Measurements from ENCODE around the gene VMP1.

VMP1 gene

GRCh38 chr17:59858167-59858816 is 150.8 kb downstream of the VMP1 start:
- Histone ChIP-seq H3K9me3 (no peaks in the 10 kb centered on the region), H3K36me3 (peaks cover 19 to 23% (median 21%) of the 10 kb centered on the region in 3 donors), H3K27me3 (no peaks in the 10 kb centered on the region), H3K4me1 (peaks cover 0 to 23% (median 9%) of the 10 kb centered on the region in 4 donors), H3K27ac (no peak overlapping the region), H3K4me3 (no peak overlapping the region)
- no peak for TF ChIP-seq CTCF (IDR thresholded peaks at IDR 0.05)
- DNase-seq, result no peak
- intact Hi-C loops (cut with DNase I; ENCODE audit: low total_unique reads), result no loop called here

- TF ChIP-seq CTCF (IDR thresholded peaks at IDR 0.05), result no peak
- peak in 1 of 2 donors; percentile 5 for DNase-seq
- no peak overlapping the region for H3K27ac ChIP-seq
Measured at GRCh38 chr17:59858932-59859331, 151.5 kb downstream of the VMP1 start.

GRCh38 chr17:59859444-59860025 is 152.1 kb downstream of the VMP1 start:
- H3K27me3 ChIP-seq, result no peaks in the 10 kb centered on the region
- H3K4me1 ChIP-seq, result peaks cover 0 to 15% (median 4%) of the 10 kb centered on the region in 4 donors
- H3K4me3 ChIP-seq, result no peak overlapping the region
- no peak overlapping the region for H3K27ac ChIP-seq
- TF ChIP-seq CTCF (IDR thresholded peaks at IDR 0.05), result peak; percentile 66 to 82
- no peak for DNase-seq
- no peaks in the 10 kb centered on the region for H3K9me3 ChIP-seq
- intact Hi-C loops (cut with DNase I; ENCODE audit: low total_unique reads), result no loop called here
- peaks cover 23 to 33% (median 24%) of the 10 kb centered on the region in 3 donors for H3K36me3 ChIP-seq

More at GRCh38 chr17:59858932-59859331, 151.5 kb downstream of the VMP1 start:
- Histone ChIP-seq H3K9me3 (no peaks in the 10 kb centered on the region), H3K4me1 (peaks cover 0 to 17% (median 6%) of the 10 kb centered on the region in 4 donors), H3K27me3 (no peaks in the 10 kb centered on the region), H3K4me3 (no peak overlapping the region), H3K36me3 (peaks cover 23 to 27% (median 24%) of the 10 kb centered on the region in 3 donors)
- intact Hi-C loops (cut with DNase I; ENCODE audit: low total_unique reads), result no loop called here

GRCh38 chr17:59863616-59864015 is 156.2 kb downstream of the VMP1 start:
- Histone ChIP-seq H3K4me3 (no peak overlapping the region), H3K9me3 (no peaks in the 10 kb centered on the region), H3K36me3 (peaks cover 23 to 62% (median 24%) of the 10 kb centered on the region in 3 donors), H3K4me1 (peaks cover 0 to 4% (median 0%) of the 10 kb centered on the region in 4 donors), H3K27me3 (no peaks in the 10 kb centered on the region), H3K27ac (no peak overlapping the region)
- TF ChIP-seq CTCF (IDR thresholded peaks at IDR 0.05), result no peak
- intact Hi-C loops (cut with DNase I; ENCODE audit: low total_unique reads), result no loop called here
- DNase-seq, result no peak

GRCh38 chr17:59869941-59870218 is 162.4 kb downstream of the VMP1 start:
- H3K9me3 ChIP-seq, result no peaks in the 10 kb centered on the region
- no peaks in the 10 kb centered on the region for H3K27me3 ChIP-seq
- H3K27ac ChIP-seq, result no peak overlapping the region
- H3K4me3 ChIP-seq, result no peak overlapping the region
- no peak for TF ChIP-seq CTCF (IDR thresholded peaks at IDR 0.05)
- no peaks in the 10 kb centered on the region for H3K4me1 ChIP-seq
- intact Hi-C loops (cut with DNase I; ENCODE audit: low total_unique reads), result no loop called here
- DNase-seq, result no peak
- H3K36me3 ChIP-seq, result peaks cover 0 to 61% (median 13%) of the 10 kb centered on the region in 3 donors

Measured in tibial artery (tissue), 4 donors.